Neural progenitor cell (in vitro differentiated cells): ENCODE data around the gene GLCE.

Experiments
- CTCF ChIP-seq: fragments of 200-600 bp; sonication (generic); IDR thresholded peaks from 2 replicates; pipeline ENCODE4 v1.5.1; 2017; ENCODE audit warnings: antibody characterized with exemption, mild to moderate bottlenecking
- EZH2 ChIP-seq: fragments of 200-600 bp; sonication (generic); IDR thresholded peaks from 2 replicates; pipeline ENCODE4 v1.6.1; 2017; ENCODE audit warnings: antibody characterized with exemption, mild to moderate bottlenecking, moderate library complexity
- EZH2phosphoT487 ChIP-seq: fragments of 200-600 bp; sonication (generic); IDR thresholded peaks from 2 replicates; pipeline ENCODE4 v1.6.1; 2017; ENCODE audit warnings: antibody characterized with exemption

GRCh38 chr15:69126054-69126469 is 34.4 kb upstream of the GLCE start:
- TF ChIP-seq CTCF (no peak), EZH2 (no peak), EZH2phosphoT487 (no peak)
